Measurements from ENCODE around the gene MRGPRD.

The MRGPRD gene

DNA sequence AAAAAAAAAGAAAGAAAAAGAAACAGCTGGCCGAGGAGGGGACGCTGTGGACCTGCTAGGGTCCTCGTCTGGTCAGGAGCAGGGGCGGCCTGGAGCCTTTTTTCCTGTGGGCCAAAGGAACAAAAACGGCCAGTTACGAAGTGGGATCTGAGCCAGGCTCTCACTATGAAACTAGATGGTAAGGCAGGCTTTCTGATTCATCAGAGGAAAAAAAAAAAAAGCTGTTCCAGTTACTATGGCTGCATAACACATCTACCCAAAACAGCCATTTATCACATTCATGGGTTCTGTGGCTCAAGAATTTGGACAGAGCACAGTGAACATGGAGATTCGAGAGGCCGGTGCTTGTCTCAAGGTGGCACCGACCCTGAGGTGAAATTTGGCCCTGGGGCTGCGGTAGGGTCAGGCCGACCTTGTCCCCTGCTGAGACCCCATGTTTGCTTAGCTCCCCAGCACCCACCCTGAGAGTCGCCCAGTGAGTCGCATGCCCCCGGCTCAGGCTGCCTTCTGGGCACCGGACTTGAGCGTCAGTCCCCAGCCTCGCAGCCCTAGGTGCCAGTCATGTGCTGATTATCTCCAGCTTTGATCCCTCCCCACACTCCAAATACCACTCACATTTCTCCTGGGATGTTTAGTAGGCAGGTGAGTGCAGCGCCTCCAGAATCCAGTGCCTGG is 34.2 kb downstream of the MRGPRD start:
- no peak for DNase-seq (ENCODE audit: low read depth)

DNA sequence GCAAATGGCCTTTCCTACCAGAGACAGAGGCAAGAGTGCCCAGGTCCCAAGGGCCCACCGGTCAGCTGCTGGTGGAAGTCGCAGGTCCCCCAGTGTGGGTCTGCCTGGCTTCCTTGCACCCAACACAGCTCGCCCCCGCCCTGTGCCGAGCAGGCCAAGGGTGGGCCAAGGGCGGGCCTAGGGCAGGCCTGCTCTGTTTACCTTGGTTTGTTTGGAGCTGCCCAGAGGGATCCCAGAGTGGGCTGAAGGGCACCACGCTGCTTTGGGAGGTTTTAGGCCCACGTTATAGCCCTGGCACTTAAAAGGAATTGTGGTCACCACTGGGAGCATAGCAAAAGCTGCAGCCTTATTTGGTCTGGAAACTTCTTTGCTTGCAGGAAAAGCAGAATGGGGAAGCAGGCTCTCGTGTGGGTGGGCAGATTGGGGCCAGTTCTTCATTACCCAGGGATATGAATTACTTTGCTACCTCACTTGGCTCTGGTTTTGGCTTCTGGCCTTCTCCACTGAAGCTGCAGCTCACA is 38.0 kb downstream of the MRGPRD start:
- no peak for DNase-seq (ENCODE audit: low read depth)

DNA sequence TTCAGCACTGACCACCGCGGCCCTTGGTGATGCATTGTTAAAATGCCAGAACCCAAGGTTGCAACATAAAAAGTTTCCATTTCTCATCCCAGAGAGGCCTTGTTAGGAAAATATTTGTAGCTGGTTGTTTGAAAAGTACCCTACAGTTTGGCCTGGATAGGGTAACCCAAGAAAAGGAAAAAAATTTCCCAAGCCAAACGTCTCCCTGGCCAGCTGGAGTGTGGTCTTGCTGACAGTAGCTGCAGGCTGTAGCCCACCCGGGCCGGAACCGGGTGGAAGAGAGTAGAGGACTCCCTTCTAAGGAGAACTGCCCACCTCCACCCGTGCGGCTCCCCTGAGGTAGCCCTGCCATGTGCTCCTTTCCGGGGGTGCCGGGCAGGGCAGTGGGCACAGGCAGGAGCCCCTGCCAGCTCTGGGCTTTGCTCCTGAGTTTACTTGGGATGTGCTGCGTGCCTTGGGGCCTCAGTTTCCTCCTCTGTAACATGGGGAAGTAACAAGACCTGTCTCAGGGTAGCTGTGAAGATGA is 38.6 kb downstream of the MRGPRD start:
- no peak for DNase-seq (ENCODE audit: low read depth)

DNA sequence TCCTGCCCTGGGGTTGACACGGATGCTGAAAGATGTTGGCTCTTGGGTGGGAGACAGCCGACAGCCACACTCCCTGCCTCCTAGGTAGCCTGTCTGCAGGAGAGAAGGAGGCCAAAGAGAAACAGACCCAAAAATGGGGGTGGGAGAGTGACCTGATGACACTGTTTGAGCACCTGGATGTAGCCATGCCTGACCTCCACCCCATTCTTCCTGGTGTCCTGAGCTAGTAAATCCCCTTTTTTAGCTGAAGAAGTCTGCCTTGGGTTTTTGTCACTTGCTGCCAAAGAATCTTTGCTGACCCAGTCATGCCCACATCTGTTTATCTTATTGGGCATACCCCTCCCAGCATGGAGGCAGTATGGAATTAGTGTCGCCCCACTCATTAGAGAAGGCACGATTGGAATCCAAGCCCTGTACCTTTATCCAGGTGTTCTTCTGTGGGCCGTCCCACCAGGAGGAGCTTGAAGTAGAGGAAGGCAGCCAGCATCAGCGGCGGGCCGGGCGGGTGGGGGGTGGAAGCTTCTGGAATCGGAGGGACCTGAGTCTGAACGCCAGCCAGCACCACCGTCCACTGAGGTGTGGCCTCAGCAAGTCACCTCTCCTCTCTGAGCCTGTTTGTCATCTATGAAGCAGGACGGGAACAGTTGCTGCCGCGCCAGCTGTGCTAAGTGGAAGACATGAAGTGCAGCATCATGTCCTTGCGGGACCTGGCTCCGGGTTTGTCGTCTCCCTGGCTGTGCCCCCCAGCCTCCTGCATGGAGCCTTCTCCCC is 39.3 kb downstream of the MRGPRD start:
- no peak for DNase-seq (ENCODE audit: low read depth)

DNA sequence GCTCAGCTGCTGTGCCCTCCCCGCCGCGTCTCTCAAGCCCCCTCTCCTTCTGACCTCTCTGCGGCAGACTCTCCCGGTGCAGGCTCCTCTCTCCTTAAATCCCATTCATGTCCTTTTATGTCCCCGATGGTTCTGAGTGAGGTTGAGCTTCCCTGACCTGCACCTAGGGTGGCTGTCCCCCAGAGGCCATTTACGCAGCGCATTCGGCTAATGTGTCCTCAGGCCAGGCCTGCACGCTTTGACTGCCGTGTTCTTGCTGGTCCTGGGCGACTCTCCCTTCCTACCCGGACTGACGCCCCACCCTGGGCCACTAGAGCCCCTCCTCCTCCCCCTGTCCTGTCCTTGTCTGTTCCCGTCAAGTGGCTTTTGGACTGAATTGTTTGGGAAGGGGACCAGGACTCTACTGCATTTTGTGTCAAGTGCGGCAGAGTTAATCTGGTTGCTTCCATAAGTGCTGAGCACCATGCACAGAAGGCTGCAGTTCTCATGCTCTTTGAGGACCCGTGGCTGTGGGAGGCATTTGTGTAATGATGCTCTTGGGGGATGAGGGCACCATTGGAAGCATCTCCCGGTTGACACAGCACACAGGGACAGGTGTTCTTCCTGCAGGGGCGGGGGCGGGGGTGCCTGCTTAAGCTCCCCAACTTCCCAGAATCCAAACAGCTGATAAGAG is 40.0 kb downstream of the MRGPRD start:
- no peak for DNase-seq (ENCODE audit: low read depth)

DNA sequence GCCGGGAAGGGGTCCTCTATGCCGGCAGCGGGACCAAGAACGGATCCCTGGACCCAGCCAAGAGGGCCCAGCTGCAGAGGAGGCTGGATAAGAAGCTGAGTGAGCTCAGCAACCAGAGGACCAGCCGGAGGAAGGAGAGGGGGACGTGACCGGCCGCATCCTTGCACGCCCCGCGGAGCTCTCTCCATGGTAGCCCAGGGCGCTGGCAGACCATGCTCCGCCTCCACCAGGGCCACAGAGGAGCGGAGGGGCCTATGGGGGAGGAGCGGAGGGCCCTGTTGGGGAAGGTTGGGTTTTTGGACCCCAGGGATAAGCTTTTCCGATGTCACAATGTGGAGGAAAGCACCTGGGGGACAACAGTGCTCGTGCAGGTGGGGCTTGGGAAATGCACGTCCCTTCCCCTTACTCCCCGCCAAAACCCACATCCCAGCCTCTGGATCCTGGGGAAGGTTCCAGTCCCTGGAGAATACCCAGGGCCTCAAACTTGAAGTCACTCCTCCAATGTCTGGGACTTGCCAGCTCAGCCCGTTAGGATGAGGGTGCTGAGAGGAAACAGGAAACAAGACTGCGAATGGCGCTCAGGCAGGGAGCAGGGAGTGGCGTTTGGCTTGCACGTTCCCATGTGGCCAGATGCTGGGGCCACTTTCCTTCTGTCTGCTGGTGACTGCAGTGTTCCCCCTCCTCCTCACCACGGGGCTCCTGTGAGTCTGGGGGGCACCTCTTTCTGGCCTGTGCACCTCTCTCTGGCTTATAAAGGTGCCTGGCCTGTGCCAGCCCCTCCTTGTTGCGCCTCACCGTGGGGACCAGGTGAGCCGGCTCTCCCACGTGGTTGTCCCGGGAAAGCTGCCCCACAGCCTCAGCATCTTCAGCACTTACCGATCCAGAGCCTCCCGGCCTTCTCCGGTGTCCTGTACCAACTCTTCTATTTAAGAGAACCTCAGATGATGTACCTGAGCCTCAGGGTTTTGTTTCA is 40.9 kb downstream of the MRGPRD start:
- DNase-seq (ENCODE audit: low read depth): no peak

DNA sequence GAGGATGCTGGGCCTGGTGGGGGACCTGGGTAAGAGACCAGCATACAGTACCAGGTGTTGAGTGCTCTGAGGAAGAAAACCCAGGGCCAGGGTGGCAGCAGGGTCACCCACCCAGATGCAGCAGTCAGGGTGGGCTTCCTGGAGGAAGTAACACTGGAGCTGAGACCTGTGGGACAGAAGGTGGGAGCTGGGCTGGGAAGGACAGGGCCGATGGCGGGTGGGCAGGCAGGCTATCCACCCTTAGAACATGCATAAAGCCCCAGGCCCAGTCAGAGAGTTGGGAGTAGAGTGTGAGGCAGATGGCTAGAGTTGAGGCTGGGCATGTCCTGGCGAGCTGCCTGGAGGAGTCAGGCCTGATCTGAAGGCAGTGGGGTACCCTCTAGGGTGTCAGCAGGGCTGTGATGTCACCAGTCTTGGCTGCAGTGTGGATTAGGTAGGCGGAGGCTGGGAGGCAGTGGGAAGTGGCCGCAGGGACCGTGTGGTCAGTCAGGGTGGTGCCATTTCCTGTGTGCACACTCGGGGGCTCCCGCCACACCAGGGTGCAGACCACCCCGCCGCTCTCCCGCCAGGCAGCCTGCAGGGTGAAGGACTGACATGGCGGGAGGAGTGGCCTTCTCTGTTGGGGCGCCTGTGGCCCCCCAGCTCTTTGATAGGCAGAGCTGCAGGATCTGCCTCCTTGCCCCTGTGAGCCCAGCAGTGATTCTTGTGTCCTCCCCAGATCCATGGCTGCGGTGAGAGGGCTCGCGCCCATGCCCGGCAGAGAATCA is 41.8 kb downstream of the MRGPRD start:
- no peak for DNase-seq (ENCODE audit: low read depth)

DNA sequence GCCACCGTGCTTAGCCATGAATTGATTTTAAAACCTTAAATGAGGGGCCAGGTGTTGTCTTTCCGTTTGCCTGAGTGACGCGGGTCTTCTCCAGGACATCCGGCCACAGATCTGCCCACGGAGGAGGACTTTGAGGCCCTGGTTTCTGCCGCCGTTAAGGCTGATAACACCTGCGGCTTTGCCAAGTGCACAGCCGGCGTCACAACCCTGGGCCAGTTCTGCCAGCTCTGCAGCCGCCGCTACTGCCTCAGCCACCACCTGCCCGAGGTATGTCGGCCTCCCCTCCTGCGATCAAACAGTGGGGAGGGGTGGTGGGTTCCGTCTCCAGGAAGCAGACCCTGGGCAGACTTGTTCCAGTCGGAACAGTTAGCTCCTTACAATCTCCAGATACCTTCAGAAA is 42.7 kb downstream of the MRGPRD start:
- no peak for DNase-seq (ENCODE audit: low read depth)

DNA sequence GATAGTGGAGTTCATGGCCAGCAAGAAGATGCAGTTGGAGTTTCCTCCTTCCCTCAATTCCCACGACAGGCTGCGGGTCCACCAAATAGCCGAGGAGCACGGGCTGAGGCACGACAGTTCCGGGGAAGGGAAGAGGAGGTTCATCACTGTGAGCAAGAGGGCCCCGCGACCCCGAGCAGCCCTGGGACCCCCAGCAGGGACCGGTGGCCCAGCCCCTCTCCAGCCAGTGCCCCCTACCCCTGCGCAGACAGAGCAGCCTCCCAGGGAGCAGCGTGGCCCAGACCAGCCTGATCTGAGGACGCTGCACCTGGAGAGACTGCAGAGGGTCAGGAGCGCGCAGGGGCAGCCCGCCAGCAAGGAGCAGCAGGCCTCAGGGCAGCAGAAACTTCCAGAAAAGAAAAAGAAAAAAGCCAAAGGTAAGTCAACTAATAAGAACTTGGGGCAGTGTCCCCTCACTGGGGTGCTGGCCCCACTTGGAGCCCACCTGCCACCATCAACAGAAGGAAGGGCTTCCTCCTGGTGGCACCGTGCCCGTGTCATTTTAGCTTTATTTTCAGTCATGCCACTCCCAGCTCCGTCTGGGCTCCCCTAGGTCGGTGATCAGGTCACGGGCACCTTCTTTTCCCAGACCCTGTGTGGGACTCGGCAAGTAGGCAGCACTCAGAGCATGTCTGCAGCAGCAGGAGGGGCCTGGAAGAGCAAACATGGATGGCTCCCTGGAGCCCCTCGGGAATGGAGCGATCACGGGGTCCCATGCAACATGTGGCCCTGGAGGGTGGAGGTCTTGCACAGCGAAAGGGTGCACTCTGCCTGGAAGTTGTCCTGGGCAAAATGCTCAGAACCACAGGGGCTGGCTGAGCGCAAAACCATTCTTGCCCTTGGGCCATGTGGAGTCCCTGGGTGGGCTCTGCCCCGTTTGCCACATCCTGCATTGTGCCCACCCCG is 43.8 kb downstream of the MRGPRD start:
- DNase-seq (ENCODE audit: low read depth): no peak

DNA sequence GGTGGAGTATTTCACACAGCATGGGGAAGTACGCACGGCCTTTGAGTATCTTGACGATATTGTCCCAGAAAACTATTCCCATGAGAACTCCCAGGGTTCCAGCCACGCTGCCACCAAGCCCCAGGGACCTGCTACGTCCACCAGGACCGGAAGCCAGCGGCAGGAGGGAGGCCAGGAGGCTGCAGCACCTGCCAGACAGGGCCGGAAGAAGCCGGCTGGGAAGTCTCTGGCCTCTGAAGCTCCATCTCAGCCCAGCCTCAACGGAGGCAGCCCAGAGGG is 44.5 kb downstream of the MRGPRD start:
- DNase-seq (ENCODE audit: low read depth): no peak

DNA sequence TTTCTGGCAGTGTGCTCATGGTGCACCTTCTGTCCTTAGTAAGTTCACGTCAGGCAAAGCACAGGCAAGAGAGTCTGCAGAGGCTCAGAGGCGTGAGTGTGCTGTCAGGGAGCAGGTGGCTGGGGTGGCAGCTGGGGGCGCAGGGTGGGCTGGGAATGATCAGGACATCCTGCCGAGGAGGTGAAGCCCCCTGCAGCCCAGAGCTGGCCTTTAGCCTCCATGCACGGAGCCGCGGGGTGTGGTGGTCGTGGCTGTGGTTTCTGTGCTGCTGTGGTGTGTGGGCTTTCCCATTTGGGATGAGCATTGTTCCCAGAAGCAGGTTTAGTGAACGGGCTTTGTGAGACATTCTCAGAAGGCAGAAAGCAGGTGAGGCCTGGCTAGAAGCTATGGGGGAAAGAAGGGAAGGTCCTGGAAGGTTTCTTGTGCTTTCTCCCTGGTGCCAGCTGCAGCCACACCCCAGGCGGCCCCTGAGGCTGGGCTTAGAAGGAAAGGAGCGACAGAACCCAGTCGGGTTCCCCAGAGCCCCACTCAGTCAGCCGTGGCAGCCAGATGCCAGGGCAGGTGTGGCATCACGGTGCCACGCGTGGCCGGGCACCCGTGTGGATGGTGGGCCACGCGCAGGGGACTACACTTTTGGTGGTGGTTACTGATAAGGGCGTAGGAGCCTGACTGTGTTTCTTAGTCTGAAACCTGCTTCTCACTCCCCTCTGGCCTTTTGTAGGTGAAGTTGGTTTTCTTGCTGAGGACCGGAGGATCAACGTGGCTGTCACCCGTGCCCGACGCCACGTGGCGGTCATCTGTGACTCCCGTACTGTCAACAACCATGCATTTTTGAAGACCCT is 45.0 kb downstream of the MRGPRD start:
- no peak for DNase-seq (ENCODE audit: low read depth)

DNA sequence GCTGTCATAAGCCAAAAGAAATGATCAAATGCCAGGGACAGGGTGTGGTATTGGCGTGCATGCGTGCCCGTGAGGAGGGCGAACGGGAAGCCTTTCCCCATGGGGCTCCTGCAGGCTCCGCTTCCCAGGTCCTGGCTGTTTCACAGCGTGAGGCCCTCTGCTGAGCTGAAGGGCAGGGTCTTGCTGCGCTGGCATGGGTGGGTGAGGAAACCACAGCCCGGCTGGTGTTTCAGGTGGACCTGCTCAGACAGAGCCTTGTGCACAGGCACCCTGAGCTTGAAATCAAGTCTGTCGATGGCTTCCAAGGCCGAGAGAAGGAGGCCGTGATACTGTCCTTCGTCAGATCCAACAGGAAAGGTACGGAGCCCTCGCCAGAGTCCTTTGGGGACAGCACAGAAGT is 45.7 kb downstream of the MRGPRD start:
- DNase-seq (ENCODE audit: low read depth): no peak

DNA sequence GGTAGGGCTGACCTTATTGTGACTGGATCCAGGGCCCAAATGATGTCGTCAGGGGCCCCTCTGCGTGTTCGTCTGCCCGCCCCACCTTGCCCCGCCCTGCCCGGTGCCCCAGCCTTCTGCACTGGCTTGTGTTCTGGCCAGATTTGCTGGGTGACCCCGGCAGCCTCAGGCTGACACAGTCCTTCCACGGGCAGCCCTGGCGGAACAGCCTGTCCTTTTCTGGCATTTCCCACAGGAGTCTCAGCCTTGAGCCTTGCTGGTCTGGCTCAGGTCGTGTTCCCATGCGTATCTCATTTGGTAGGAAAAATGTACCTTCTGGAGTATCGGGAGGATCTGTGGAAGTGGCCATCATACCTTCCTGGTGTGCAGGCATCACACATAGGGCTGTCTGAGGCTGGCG is 46.1 kb downstream of the MRGPRD start:
- no peak for DNase-seq (ENCODE audit: low read depth)

DNA sequence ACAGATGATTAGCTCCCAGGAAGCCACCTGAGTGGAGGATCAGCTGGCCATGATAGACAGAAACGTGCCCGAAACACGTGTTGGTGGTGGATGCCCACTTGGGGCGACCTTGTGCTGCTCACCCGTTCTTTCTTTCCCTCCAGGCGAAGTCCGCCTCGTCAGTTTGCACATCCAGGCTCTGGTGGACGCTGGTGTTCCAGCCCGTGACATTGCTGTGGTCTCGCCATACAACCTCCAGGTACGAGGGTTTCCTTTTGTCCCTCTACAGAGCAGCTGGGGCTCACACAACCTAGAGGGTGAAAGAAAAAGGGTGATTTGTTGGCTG is 46.5 kb downstream of the MRGPRD start:
- DNase-seq (ENCODE audit: low read depth): no peak

DNA sequence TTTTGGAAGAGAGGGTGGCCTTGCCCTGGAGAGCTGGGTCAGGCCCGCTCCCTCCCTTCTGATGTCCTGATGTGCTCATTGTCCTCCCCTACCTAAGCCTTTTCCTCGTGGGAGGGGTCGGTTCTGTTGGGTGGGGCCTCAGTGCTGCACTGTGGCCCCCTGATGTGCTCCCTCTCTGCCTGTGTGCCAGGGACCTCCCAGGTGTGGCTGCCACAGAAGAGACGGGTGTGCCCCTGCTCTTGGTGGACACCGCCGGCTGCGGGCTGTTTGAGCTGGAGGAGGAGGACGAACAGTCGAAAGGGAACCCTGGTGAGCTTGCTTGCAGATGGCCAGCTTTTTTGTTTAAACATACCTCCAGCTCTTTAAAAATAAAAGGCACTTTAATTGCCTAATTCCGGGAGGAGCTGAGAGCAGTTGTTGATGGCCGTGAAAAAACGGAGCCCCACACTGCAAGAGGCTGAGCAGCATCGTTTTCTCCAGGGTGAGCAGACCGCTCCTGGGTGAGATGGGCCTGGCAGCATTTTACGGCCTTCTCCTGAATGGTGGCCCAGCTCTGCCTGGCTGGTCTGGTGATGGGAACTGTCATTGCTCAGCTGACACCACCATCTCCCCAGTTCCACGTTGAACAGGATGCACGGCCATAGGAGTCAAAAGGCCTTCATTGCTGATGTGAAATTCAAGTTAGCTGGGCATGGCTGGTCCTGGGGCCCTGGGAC is 47.0 kb downstream of the MRGPRD start:
- DNase-seq (ENCODE audit: low read depth): no peak

DNA sequence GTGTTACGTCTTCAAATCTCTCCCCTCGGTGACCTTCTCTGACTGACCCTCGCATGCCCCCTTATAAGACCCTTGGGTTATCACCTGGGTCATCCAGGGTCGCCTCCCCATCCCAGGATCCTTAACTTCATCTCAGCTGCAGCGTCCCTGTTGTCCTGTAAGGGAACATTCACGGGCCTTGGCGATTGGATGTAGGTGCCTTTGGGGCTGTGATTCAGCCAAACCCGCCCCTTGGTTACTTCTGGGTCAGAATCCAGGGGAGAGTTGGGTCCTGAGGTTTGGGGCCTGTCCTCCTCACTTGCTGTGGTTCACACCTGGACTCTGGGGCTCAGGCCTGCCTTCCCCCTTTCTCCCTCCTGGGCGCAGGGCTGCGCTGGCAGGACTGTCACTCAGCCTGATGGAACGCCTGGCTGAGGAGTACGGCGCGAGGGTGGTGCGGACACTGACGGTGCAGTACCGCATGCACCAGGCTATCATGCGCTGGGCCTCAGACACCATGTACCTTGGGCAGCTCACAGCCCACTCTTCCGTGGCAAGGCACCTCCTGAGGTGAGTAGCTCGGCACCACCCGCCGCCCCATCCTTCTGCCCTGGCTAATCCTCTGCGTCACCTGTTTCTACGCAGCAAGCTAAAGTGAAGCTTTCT is 47.7 kb downstream of the MRGPRD start:
- DNase-seq (ENCODE audit: low read depth): no peak

DNA sequence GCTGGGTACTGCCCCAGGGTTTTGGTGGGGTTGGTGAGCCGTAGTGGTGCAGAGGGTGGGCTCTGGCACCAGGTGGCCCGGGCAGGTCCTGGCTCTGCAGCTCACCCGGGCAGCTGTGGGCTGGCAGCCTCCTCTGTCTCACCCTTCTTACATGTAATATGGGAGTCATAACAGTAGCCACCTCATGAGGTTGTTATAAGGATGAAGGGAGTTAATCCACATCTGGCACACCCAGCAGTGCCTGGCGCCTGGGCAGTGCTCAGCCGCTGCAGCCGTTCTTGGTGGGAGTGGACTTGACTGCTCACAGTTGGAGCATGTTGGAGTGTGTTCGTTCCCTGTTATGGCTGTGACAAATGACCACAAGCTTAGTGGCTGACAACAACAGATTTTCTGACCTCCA is 48.4 kb downstream of the MRGPRD start:
- DNase-seq (ENCODE audit: low read depth): no peak

DNA sequence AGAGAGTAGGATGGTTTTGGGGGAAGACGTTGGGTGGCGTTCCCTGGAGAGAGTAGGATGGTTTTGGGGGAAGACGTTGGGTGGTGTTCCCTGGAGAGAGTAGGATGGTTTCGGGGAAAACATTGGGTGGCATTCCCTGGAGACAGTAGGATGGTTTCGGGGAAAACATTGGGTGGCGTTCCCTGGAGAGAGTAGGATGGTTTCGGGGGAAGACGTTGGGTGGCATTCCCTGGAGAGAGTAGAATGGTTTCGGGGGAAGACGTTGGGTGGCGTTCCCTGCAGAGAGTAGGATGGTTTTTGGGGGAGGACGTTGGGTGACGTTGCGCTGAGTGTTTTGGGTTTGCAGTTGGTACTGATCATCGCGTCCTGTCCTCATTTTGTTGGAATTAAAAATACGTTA is 48.9 kb downstream of the MRGPRD start:
- no peak for DNase-seq (ENCODE audit: low read depth)
